ENCODE results near the gene ATP13A2.

GRCh38 chr1:17055801-17056200, 44.1 kb upstream of the ATP13A2 start:
- TF ChIP-seq CTCF (IDR thresholded peaks at IDR 0.05 in 8 of 11, conservative IDR thresholded peaks at IDR 0.05 in 3 of 11) (no peak), POLR2A (IDR thresholded peaks at IDR 0.05) (no peak)

All from spleen (tissue), 7 donors.